Renal pelvis (tissue), 4 donors: ENCODE measurements around the gene BAZ1A. TPM values are rescaled to one million over a fixed set of nuclear protein-coding genes. Genes with fewer than 3 reads are reported as not detected.
"Not testable (repeated sequence)": the region's sequence is repeated elsewhere in the genome, so short reads cannot be mapped to it uniquely, and the experiment has no call there.

Experiments
- DNase-seq: peaks from one replicate; pipeline ENCODE4 v3.0.0-alpha.2; 2013
- polyA plus RNA-seq, 3 donors: library from polyadenylated mRNA; unstranded; fragments of 120-200 nt; gene quantifications; one replicate each; pipeline ENCODE4 v1.2.1, GENCODE V29; 2013; ENCODE audit not compliant: insufficient read length in 3 of 3

The BAZ1A gene
- polyA plus RNA-seq, 3 donors: 23.7 to 34.8 (median 27.6) TPM

DNA sequence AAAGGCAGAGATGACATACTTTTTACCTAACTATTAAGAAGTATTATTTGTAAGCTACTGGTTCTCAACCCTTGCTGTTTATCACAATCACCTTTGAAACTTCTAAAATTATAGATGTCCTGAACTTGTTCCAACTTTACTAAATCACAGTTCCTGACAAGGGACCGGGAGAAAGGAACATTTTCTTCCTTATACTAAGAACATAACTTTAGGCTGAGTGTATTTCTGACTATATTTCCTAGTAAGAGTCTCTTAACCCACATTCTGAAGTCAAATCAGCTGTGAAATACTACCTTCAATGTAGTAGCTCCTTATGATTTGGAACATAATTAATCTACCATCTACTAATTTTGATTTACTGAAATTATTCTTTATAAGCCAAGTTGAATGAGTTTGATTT is 80.2 kb downstream of the BAZ1A start:
- DNase-seq: no peak

DNA sequence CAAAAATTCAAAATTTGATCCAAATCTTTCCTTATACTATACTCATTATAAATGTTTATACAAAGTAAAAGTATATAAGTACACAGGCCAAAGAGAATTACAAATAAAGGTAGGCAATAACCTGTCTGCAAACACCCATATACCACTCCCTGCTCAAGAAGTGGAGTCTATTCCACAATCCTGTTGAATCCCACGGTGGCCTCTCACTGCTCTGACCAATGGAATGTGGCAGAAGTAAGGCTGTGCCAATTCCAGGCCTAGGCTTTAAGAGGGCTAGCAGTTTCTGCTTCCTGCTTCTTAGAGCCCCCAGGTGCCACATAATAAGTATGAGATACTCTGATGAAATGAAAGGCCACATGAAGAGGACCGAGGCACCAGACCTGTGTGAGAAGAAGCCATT is 80.9 kb downstream of the BAZ1A start:
- DNase-seq: no peak

DNA sequence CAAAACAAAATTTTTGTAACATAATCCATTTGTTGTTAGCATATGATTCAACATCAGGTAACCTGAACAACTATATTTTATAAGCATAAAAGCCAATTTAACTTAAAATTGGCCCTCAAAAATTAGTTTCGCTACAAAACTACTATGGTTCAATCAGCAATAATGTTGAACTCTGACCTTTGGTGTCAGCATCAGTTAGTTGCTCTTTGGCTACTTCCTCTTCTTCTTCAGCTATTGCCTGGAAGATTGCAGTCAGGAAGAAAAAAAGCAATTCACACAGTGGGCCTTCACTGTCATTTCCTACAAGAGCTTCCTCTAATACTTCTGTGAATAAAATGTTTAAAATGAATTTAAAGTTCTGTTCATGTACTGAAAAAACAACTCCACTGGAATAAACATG is 82.6 kb downstream of the BAZ1A start:
- no peak for DNase-seq

DNA sequence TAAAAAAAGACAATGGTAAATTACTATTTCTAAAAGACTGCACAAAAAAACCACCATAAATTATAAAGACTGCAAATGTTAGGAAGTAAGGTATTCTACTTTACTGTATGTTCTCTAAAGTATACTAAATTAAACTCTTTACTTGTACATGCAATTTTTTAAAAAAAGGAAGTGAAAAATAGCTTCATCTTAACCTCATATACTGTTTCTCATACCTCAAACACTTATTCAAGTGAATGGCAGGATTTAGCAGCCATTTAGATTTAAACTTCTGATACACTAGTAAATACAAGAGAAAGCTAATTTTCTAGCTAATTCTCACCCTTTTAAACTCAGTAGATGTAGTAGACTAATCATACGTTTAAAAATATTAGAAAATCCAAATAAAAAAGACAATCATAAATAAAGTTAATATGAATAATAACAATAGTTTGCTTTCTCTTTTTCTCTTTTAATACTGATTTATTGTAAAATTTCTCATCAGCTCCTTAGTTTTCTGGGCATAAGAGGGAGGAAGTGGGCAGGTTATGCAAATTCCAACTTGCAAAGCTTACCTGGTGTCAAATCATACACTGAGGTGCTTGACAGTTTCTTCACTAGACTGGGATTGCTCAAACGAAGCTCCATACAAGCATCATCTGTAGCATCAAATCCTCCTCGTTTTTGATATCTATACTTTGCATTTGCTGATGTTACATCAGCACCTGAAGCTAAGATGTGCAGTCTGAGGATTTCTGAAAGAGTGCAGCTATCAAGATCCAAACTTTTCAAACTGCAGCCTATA is 89.7 kb downstream of the BAZ1A start:
- DNase-seq: no peak

DNA sequence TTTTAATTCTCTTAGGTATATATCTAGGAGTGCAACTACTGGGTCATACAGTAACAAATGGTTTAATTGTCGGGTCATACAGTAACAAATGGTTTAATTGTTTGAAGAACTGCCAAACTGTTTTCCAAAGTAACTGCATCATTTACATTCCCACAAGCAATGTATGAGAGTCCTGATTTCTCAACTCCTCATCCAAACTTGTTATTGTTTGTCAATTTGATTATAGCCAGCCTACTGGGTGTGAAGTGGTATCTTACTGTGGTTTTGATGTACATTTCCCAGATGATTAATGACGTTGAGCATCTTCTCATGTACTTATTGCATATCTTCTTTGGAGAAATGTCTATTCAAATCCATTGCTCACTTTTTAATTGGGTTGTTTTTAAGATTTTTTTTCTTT is 93.1 kb downstream of the BAZ1A start:
- DNase-seq: no peak

DNA sequence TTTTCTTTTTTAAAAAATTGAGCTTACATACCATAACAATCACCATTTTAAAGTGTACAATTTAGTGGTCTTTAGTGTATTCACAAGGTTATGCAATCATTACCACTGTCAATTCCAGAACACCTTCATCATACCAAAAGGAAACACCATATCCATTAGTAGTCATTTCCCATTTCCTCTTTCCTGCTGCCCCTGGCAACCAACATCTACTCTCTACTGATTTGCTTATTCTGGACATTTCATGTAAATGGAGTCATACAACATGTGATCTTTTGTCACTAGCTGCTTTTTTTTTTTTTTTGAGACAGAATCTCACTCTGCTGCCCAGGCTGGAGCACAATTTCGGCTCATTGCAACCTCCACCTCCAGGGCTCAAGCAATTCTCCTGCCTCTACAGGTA is 93.9 kb downstream of the BAZ1A start:
- DNase-seq: no peak

DNA sequence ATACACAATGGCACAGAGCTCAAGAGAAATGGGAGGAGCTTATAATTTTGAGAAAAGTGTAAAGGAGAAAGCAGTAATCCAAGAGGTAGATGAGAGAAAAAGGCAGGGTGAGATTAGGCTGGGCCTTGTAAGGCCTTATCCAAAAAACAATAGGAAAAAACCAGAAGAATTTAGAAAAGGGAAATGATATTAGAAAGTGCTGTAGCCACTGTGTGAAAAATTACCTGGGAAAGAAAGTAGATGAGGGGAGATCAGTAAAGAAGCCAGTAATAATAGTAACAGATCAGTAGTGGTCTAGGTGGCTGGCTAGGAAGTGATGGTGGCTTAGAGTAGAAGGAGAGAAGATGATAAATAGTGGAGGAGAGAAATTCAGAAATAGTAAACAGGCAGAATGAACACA is 94.5 kb downstream of the BAZ1A start:
- no peak for DNase-seq

DNA sequence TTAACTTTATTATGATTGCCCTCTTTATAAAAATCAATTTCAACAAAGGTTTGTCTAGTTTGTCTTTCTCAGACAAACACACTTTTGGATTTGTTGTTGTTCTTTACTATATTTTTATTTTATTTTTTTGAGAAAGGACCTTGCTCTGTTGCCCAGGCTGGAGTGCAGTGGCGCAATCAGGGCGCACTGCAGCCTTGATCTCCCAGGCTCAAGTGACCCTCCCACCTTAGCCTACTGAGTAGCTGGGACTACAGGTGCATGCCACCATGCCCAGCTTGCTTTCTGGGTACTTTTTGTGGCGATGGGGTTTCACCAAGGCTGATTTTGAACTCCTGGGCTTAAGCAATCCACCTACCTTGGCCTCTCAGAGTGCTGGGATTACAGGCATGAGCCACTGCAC is 96.4 kb downstream of the BAZ1A start:
- no peak for DNase-seq

DNA sequence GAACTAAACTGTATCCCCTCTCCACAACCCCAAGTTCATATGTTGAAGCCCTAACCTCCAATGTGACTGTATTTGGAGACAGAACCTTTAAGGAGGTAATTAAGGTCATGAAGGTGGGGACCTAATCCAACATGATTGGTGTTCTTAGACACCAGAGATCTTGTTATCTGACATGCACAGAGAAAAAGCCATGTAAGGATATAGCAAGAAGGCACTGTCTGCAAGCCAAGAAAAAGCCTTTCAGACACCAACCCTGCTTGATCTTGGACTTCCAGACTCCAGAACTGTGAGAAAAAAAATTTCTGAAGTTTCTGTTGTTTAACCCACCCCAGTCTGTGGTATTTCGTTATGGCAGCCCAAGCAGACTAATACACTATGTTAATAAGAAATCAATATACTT is 98.5 kb downstream of the BAZ1A start:
- no peak for DNase-seq

DNA sequence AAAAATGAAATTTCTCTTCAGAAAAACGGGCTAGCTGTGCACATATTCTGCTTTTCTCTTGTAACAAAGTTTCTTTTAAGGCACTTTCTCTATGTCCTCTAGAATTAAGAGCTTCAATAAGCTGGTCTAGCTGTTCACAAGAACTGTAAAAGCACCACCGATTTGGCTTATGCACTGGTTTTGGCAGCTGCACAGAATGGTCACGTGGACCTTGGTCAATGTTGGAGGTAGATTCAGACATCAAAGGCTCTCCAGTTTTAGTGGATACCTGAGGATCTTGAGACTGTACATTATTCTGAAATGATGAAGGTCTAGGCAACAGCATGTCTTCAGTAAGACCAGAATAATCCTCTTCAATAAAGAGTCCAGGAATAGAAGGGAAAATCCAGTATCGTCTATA is 99.2 kb downstream of the BAZ1A start:
- DNase-seq: no peak

DNA sequence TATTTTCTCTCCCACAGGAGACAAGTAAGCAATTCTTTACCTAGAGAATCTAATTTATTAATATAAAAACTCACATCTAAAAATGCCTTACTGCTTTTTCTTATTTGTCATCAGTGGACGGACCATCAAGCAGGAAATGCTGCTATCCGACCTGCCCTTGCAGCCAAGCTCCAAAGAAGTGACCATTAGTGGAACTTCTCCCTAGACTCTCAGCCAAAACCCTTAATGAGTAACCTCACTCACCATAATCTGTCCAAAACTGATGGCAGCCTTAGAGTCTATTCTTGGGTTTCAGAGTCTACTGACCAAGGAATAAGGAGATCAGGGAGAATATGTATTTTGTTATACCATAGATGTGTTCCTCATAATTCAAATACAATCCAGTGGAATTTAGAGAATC is 99.8 kb downstream of the BAZ1A start:
- no peak for DNase-seq

DNA sequence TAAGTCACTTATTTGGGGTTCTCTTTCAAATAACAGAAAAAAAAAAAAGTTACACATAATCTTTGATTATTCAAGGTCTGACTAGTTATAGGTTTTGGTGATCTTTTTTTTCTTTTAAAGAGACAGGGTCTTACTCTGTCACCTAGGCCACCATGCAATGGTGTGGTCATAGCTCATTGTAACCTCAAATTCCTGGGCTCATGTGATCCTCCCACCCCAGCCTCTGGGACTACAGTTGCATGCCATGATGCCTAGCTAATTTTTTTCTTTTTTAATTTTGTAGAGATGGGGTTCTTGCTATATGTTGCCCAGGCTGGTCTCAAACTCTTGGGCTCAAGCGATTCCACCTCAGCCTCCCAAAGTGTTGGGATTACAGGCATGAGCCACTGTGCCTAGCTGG is 104.3 kb downstream of the BAZ1A start:
- no peak for DNase-seq

DNA sequence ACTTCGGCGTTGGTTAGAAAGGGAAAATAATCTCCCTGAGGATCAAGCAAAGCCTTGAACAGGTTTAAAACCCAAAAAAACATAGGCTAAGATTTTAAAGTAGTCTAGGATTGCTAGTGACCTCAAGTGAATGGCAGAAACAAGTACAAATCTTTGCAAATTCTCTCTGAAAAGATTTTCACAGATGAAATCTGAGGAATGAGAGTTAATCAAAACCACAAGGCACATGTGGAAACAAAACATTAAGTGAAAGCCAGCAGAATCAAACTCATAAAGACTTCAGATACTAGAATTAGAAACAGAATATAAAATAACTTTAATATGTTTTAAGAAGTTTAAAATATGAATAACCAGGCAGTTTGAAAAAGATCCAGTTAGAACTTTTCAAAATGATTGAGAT is 108.6 kb downstream of the BAZ1A start:
- no peak for DNase-seq

DNA sequence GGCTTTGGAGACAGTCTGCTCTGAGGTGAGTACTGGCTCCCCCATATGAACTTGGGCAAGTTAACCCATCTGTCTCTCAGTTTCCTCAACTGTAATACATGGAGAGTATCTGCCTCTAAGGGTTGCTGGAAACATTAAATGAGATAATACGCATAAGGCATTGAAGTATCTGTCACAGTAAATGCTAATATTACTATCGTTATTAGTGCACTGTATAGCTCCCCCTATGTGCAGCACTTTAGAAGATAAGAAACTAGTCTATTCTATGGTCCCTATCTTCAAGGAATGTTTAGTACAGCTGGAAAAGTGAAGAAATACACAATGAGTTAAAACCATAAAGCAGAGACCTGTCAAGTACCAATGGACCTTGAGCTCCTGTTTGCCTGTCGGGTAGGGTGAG is 109.1 kb downstream of the BAZ1A start:
- DNase-seq: no peak

DNA sequence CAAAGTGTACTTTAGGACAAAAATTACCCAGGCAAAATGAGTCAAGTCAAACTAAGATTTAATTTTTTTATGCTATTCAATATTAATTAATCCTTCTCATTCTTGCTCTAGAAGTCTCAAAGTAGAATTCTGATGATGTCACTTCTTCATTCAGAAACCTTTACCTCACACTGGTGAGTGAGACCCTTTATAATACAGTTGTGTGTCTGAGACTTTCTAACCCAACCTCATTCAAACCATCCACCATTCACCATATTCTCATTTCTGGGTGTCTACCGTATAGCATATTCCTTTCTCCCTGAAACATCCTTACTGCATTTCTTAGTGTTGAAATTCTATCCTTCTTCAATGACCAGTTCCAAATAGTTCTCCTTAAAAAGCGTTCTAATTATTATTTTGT is 119.9 kb downstream of the BAZ1A start:
- no peak for DNase-seq

DNA sequence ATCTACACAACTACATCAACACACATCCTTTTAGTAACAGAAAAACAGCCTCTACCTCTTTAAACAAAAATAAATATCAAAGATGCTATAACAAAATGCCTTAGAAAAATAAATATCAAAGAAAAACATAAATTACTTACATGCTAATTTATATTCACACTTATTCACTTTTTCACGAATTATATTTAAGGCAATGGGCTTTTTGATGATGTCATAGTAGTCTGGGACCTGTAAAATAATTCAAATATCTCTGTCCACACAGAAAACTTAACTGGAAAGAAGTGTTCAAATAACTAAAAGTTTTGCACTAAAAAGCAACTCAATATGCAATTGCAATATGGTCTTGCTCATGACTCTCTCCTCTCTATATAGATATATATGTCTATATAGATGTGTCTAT is 120.5 kb downstream of the BAZ1A start:
- DNase-seq: no peak

DNA sequence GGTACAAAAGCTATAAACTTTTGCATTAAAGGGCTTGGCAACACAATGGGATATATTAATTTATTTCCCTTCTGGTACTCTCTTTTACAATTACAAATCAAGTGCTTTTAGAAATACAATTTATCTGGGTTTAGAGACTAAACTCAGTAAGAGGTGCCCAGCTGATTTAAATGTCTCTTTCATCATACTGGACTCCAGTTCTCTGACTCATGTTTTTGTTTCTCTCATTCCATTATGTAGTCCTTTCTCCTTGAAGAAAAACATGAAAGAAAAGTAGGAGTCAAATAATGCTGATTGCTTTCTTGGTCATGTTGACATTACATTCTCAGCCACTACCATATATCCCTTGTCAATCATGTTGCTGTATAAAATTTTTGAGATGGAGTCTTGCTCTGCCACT is 124.5 kb downstream of the BAZ1A start:
- DNase-seq: no peak

DNA sequence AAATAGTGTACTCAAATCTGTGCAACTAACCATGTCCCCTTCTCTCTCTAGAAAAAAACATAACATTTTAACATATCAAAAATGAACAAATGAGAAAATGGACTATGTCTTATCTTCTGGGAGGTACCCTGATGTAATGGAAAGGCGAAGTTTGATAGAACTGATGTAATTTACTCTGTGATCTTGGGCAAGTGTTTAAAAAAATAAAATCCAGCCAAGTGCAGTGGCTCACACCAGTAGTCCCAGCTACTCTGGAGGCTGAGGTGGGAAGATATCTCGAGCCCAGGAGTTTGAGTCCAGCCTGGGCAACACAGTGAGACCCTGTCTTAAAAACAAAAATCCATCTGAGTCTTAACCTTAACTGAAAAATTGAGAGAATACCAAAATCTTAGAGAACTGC is 124.9 kb downstream of the BAZ1A start:
- no peak for DNase-seq

DNA sequence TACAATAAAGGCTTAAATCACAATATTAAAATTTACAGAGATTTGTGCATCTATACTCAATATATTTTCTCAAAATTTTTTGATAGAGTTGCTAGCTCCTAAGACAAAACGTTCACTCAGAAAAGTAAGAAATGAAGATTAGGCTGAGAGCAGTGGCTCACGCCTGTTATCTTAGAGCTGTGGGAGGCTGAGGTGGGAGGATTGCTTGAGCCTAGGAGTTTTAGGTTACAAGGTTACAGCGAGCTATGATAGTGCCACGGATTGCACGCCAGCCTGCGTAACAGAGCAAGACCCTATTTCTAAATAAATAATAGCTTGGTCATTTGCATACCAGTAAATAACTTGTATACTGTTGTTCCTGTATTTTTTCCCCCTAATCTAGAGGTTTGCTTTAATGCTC is 125.8 kb downstream of the BAZ1A start:
- no peak for DNase-seq

DNA sequence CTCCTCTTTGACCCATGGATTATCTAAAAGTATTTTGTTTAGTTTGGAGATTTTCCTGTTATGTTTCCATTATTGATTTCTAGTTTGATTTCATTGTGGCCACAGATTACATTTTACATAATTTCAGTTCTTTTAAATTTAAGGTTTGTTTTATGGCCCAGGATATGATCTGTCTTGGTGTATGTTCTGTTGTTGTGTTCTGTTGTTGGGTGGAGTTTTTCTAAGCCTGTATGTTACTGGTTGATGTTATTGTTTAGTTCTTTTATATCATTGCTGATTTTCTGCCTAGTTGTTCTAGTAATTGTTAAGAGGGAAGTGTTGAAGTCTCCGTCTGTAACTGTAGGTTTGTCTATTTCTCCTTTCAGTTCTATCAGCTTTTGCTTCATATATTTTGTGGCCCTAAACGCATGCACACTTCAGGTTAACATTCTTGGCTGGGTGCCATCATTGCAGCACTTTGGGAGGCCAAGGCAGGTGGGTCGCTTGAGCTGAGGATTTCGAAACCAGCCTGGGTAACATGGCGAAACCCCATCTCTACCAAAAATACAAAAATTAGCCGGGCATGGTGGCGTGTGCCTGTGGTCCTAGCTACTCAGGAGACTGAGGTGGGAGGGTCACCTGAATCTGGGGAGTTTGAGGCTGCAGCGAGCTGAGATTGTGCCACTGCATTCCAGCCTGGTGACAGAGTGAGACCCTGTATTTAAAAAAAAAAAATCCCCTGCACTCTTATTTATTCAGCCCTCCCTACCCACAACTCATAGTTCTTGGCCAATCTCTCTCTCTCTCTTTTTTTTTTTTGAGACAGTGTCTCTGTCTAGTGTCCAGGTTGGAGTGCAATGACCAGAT is 132.7 kb downstream of the BAZ1A start:
- no peak for DNase-seq

DNA sequence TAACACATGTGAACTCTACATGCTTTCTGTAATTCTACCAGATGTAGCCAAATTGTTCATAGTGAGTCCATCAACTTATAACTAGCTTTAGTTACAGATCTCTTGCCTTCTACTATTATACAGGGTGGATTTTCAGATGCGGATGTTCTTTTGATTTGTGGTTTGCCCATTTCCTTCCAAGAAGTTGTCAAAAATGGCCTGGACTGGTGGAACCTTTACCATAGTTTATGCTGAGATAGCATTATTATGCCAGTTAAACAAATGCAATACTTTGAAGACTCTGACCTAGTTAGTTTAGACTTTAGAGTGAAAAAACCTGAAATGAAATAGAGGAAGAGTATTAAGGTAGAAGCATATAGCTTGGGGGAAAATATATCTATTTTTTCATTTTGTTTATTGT is 133.3 kb downstream of the BAZ1A start:
- no peak for DNase-seq

DNA sequence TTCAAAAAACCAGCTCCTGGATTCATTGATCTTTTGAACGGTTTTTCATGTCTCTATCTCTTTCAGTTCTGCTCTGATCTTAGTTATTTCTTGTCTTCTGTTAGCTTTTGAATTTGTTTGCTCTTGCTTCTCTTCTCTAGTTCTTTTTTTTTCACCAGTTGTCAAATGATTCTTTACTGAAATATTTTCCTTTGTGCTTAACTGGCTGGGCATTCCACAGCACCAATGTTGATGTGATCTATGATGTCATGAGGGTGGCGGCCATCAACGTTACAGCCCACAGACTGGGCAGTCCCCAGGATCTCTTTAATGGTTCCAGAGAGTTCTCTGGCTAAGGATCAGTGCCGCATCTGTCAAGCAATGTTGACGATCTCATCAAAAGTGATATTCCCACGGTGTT is 135.0 kb downstream of the BAZ1A start:
- DNase-seq: not testable (repeated sequence)

DNA sequence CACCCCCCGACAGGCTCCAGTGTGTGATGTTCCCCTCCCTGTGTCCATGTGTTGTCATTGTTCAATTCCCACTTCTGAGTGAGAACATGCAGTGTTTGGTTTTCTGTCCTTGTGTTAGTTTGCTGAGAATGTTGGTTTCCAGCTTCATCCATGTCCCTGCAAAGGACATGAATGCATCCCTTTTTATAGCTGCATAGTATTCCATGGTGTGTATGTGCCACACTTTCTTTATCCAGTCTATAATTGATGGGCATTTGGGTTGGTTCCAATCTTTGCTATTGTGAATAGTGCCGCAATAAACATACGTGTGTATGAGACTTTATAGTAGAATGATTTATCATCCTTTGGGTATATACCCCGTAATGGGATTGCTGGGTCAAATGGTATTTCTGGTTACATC is 138.1 kb downstream of the BAZ1A start:
- DNase-seq: not testable (repeated sequence)

DNA sequence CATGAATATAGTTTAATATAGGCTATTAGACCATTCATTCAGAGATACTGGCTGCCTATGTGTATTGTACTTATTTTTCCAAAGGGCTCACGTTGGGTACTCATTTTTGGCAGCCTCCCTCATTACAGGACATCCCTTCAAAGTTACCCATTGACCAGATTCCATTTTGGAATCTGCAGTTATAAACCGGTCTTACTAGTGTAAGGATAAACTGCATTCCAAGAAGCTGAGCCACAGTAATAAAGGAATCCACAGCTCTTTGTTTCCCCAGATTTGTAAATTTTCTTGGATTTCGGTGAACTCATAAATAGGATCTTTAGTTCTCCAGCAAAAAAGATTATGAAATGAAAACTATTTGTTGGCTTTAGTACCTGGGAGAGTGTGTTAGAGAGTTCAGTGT is 141.9 kb downstream of the BAZ1A start:
- DNase-seq: peak; percentile 24
